GM20431 (cell line): ENCODE measurements around the gene ABI1.

ENCODE experiments used
- in situ Hi-C: fragments of 300-500 bp; cut with MseI, MboI; formaldehyde crosslinking; loops from one replicate; pipeline ENCODE4 v1.15.0; 2020; ENCODE audit warnings: low sequenced_read_pairs; ENCODE audit not compliant: unreplicated experiment

Gene ABI1

GRCh38 chr10:26780793-26781601 lies 79.8 kb downstream of the ABI1 start:
- in situ Hi-C loops: no loop called here

- in situ Hi-C loops: no loop called here
Measured at GRCh38 chr10:26780106-26780792, 80.5 kb downstream of the ABI1 start.

GRCh38 chr10:26779176-26779860 lies 81.4 kb downstream of the ABI1 start:
- in situ Hi-C loops: no loop called here

GRCh38 chr10:26777686-26778085 lies 83.1 kb downstream of the ABI1 start:
- in situ Hi-C loops: no loop called here

GRCh38 chr10:26776258-26776657 lies 84.5 kb downstream of the ABI1 start:
- in situ Hi-C loops: no loop called here

- in situ Hi-C loops: no loop called here
Measured at GRCh38 chr10:26773633-26774032, 87.1 kb downstream of the ABI1 start.

- in situ Hi-C loops: no loop called here
Measured at GRCh38 chr10:26770069-26770468, 90.7 kb downstream of the ABI1 start.

- in situ Hi-C loops: no loop called here
Measured at GRCh38 chr10:26765549-26765948, 95.2 kb downstream of the ABI1 start.

GRCh38 chr10:26759008-26759407 lies 101.8 kb downstream of the ABI1 start:
- in situ Hi-C loops: no loop called here

GRCh38 chr10:26755443-26755903 lies 105.3 kb downstream of the ABI1 start:
- in situ Hi-C loops: no loop called here

GRCh38 chr10:26746061-26746460 lies 114.7 kb downstream of the ABI1 start:
- in situ Hi-C loops: no loop called here

- in situ Hi-C loops: no loop called here
Measured at GRCh38 chr10:26743841-26744240, 116.9 kb downstream of the ABI1 start.

GRCh38 chr10:26743091-26743490 lies 117.7 kb downstream of the ABI1 start:
- in situ Hi-C loops: no loop called here

- in situ Hi-C loops: no loop called here
Measured at GRCh38 chr10:26741368-26741767, 119.4 kb downstream of the ABI1 start.

- in situ Hi-C loops: loop anchor here (10.0 kb wide), 1 partner anchor 116 kb away; no protein-coding TSS in a partner anchor
Measured at GRCh38 chr10:26739071-26739631, 121.6 kb downstream of the ABI1 start.

- in situ Hi-C loops: loop anchor here (10.0 kb wide), 1 partner anchor 116 kb away; no protein-coding TSS in a partner anchor
Measured at GRCh38 chr10:26738301-26738911, 122.4 kb downstream of the ABI1 start.

- in situ Hi-C loops: loop anchor here (10.0 kb wide), 1 partner anchor 117 kb away; no protein-coding TSS in a partner anchor
Measured at GRCh38 chr10:26737730-26738129, 123.0 kb downstream of the ABI1 start.

- in situ Hi-C loops: loop anchor here (10.0 kb wide), 1 partner anchor 119 kb away; no protein-coding TSS in a partner anchor
Measured at GRCh38 chr10:26735435-26735834, 125.3 kb downstream of the ABI1 start.

GRCh38 chr10:26733750-26734568 lies 126.8 kb downstream of the ABI1 start:
- in situ Hi-C loops: loop anchor here (10.0 kb wide), 1 partner anchor 121 kb away; no protein-coding TSS in a partner anchor
